ENCODE data around the gene GRM4.

GRM4 gene

GRCh38 chr6:34102099-34102656, 43.7 kb downstream of the GRM4 start:
- Histone ChIP-seq H3K36me3 (replicated peaks) (no peaks in the 10 kb centered on the region), H3K9me3 (no peaks in the 10 kb centered on the region), H3K4me1 (no peaks in the 10 kb centered on the region), H3K27me3 (ENCODE audit: low read depth) (no peaks in the 10 kb centered on the region; the same call in 1 of the 2 replicates), H3K4me3 (no peak overlapping the region)
- in situ Hi-C loops (cut with MboI; ENCODE audit: low sequenced_read_pairs), result no loop called here
- DNase-seq (ENCODE audit: low spot score in 2 of 2), result no peak

DNA sequence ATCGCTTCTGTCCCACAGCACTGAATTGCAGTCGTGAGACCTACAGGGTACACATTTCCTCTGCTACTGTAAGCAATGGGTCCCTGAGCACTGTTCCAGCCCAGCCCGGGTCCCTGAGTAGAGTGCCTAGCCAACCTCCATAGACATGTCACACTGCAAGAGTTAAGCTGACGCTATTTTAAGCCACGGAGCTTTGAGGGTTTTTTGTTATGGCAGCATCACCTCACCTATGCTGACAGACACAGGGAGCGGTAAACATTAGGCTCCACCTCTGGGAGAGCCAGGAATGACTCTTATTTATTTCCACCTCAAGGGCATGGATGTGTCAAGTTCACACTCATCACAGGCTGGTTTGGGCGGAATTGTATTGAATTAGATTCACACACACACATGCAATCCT, 45.1 kb downstream of the GRM4 start:
- H3K36me3 ChIP-seq (replicated peaks), result no peaks in the 10 kb centered on the region
- DNase-seq (ENCODE audit: low spot score in 2 of 2), result no peak
- H3K27me3 ChIP-seq (ENCODE audit: low read depth), result peaks cover 3% of the 10 kb centered on the region; the same call in 1 of the 2 replicates
- H3K4me3 ChIP-seq, result no peak overlapping the region
- H3K4me1 ChIP-seq, result no peaks in the 10 kb centered on the region
- in situ Hi-C loops (cut with MboI; ENCODE audit: low sequenced_read_pairs), result no loop called here
- H3K9me3 ChIP-seq, result no peaks in the 10 kb centered on the region

GRCh38 chr6:34099878-34100277, 46.0 kb downstream of the GRM4 start:
- in situ Hi-C loops (cut with MboI; ENCODE audit: low sequenced_read_pairs), result no loop called here
- H3K9me3 ChIP-seq, result no peaks in the 10 kb centered on the region
- no peaks in the 10 kb centered on the region for H3K36me3 ChIP-seq (replicated peaks)
- peaks cover 7% of the 10 kb centered on the region; the same call in 1 of the 2 replicates for H3K27me3 ChIP-seq (ENCODE audit: low read depth)
- H3K4me1 ChIP-seq, result no peaks in the 10 kb centered on the region
- no peak overlapping the region for H3K4me3 ChIP-seq
- DNase-seq (ENCODE audit: low spot score in 2 of 2), result no peak

- DNase-seq (ENCODE audit: low spot score in 2 of 2), result no peak
- in situ Hi-C loops (cut with MboI; ENCODE audit: low sequenced_read_pairs), result no loop called here
- H3K4me1 ChIP-seq, result no peaks in the 10 kb centered on the region
- H3K9me3 ChIP-seq, result no peaks in the 10 kb centered on the region
- peaks cover 11% of the 10 kb centered on the region; the same call in 1 of the 2 replicates for H3K27me3 ChIP-seq (ENCODE audit: low read depth)
- H3K36me3 ChIP-seq (replicated peaks), result no peaks in the 10 kb centered on the region
- H3K4me3 ChIP-seq, result no peak overlapping the region
These were observed 47.6 kb downstream of the GRM4 start for GRCh38 chr6:34098045-34098936.

GRCh38 chr6:34096814-34097213, 49.1 kb downstream of the GRM4 start:
- Histone ChIP-seq H3K4me1 (no peaks in the 10 kb centered on the region), H3K9me3 (no peaks in the 10 kb centered on the region), H3K4me3 (no peak overlapping the region), H3K36me3 (replicated peaks) (no peaks in the 10 kb centered on the region), H3K27me3 (ENCODE audit: low read depth) (peaks cover 14% of the 10 kb centered on the region; the same call in 1 of the 2 replicates)
- in situ Hi-C loops (cut with MboI; ENCODE audit: low sequenced_read_pairs), result no loop called here
- DNase-seq (ENCODE audit: low spot score in 2 of 2), result no peak

DNA sequence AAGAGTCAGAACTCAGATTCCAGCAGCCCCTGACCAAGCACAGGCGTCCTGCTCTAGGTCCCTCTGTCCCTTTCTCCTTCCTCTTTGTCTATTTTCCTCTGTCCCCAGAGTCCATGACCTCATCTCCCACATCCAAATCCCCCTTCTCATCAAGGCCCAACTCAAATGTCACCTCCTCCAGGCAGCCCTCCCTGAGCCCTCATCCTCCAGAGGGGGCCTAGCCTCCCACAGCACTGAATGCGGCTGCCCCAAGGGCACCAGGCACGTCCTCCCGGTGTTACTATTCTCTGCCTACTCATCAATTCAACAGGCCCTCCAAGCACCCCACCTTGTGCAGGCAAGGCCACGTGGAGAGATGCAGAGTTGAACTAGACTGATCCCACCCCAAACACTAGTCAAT, 49.7 kb downstream of the GRM4 start:
- H3K9me3 ChIP-seq, result no peaks in the 10 kb centered on the region
- in situ Hi-C loops (cut with MboI; ENCODE audit: low sequenced_read_pairs), result no loop called here
- H3K27me3 ChIP-seq (ENCODE audit: low read depth), result peaks cover 14% of the 10 kb centered on the region; the same call in 1 of the 2 replicates
- H3K4me1 ChIP-seq, result no peaks in the 10 kb centered on the region
- no peaks in the 10 kb centered on the region for H3K36me3 ChIP-seq (replicated peaks)
- H3K4me3 ChIP-seq, result no peak overlapping the region
- DNase-seq (ENCODE audit: low spot score in 2 of 2), result no peak

DNA sequence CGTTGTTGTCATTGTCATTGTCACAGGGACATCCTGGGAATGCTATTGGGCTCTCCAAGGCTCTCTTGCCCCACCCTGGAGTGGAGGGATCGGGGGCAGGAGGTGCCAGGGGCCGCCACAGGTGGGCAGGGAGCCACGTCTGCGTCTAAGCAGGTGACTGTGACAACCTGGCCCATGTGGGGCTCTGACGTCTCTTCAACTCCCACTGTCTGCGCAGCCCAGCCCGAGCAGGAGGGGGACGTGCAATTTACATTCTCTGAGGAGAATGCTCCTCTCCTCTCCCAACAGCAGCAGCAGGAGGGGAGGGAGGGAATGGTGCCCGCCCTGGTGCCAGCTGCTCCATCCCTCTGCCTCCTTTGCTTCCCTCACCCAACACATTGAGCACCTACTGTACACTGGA, 50.1 kb downstream of the GRM4 start:
- DNase-seq (ENCODE audit: low spot score in 2 of 2), result no peak
- peaks cover 14% of the 10 kb centered on the region; the same call in 1 of the 2 replicates for H3K27me3 ChIP-seq (ENCODE audit: low read depth)
- in situ Hi-C loops (cut with MboI; ENCODE audit: low sequenced_read_pairs), result no loop called here
- H3K9me3 ChIP-seq, result no peaks in the 10 kb centered on the region
- H3K4me1 ChIP-seq, result no peaks in the 10 kb centered on the region
- no peak overlapping the region for H3K4me3 ChIP-seq
- no peaks in the 10 kb centered on the region for H3K36me3 ChIP-seq (replicated peaks)

DNA sequence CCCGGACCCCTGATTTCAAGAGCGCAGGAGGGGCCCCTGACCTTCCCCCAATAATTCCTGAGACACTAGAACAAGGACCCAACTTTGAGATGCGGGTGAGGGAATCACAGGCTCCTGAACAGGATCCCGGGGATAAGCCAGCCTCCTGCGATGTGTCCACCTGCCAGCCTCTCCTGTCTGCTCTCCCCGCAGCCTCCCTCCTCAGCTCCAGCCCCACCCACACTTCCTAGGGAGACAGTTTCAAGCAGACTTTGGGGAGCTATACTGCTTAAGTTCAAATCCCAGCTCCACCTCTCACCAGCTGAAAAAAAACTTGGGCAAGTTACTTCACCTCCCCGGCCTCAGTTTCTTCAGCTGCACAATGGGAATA, 50.8 kb downstream of the GRM4 start:
- H3K27me3 ChIP-seq (ENCODE audit: low read depth), result peaks cover 14% of the 10 kb centered on the region; the same call in 1 of the 2 replicates
- in situ Hi-C loops (cut with MboI; ENCODE audit: low sequenced_read_pairs), result no loop called here
- H3K4me1 ChIP-seq, result no peaks in the 10 kb centered on the region
- H3K36me3 ChIP-seq (replicated peaks), result no peaks in the 10 kb centered on the region
- no peak overlapping the region for H3K4me3 ChIP-seq
- DNase-seq (ENCODE audit: low spot score in 2 of 2), result no peak
- no peaks in the 10 kb centered on the region for H3K9me3 ChIP-seq

DNA sequence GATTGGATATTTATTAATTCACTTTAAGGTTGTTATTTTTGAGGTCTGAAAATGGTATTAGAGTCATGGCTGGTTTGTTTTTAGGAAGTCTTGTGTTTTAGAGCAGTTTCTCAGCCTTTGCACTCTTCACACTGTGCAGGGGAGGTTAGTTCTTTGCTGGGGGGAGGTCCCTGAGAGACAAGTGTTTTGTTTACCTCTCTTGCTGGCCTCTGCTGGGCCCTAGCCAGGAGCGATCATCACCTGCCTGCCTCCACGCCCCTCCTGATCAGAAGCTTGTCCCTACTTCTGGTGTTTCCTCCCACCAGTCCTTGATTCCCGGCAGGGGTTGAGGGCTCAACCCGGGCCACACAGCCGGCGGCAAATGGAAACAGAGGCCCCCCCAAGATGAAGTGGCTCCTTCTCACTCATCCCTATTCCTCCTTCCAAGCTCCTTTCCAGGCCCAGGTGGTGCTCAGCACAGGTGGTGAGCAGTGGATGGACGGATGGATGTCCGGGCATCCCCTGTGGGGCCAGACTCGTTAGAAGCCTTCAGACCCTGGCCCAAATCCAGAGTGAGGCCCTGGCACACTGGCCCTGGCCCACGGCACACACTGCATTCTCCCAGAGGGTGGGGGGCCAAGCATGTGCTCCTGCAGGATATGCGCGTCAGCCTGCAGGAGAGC, 51.3 kb downstream of the GRM4 start:
- no peak for DNase-seq (ENCODE audit: low spot score in 2 of 2)
- Histone ChIP-seq H3K36me3 (replicated peaks) (no peaks in the 10 kb centered on the region), H3K4me1 (no peaks in the 10 kb centered on the region), H3K27me3 (ENCODE audit: low read depth) (peaks cover 14% of the 10 kb centered on the region; the same call in 1 of the 2 replicates), H3K4me3 (no peak overlapping the region), H3K9me3 (no peaks in the 10 kb centered on the region)
- in situ Hi-C loops (cut with MboI; ENCODE audit: low sequenced_read_pairs), result no loop called here

GRCh38 chr6:34093854-34094430, 51.9 kb downstream of the GRM4 start:
- Histone ChIP-seq H3K36me3 (replicated peaks) (no peaks in the 10 kb centered on the region), H3K9me3 (no peaks in the 10 kb centered on the region), H3K4me3 (no peak overlapping the region), H3K4me1 (no peaks in the 10 kb centered on the region), H3K27me3 (ENCODE audit: low read depth) (peaks cover 14% of the 10 kb centered on the region; the same call in 1 of the 2 replicates)
- in situ Hi-C loops (cut with MboI; ENCODE audit: low sequenced_read_pairs), result no loop called here
- DNase-seq (ENCODE audit: low spot score in 2 of 2), result no peak

- Histone ChIP-seq H3K9me3 (no peaks in the 10 kb centered on the region), H3K27me3 (ENCODE audit: low read depth) (peaks cover 14% of the 10 kb centered on the region; the same call in 1 of the 2 replicates), H3K4me3 (no peak overlapping the region), H3K36me3 (replicated peaks) (no peaks in the 10 kb centered on the region), H3K4me1 (no peaks in the 10 kb centered on the region)
- DNase-seq (ENCODE audit: low spot score in 2 of 2), result no peak
- in situ Hi-C loops (cut with MboI; ENCODE audit: low sequenced_read_pairs), result no loop called here
These were observed 52.7 kb downstream of the GRM4 start for GRCh38 chr6:34093206-34093605.

DNA sequence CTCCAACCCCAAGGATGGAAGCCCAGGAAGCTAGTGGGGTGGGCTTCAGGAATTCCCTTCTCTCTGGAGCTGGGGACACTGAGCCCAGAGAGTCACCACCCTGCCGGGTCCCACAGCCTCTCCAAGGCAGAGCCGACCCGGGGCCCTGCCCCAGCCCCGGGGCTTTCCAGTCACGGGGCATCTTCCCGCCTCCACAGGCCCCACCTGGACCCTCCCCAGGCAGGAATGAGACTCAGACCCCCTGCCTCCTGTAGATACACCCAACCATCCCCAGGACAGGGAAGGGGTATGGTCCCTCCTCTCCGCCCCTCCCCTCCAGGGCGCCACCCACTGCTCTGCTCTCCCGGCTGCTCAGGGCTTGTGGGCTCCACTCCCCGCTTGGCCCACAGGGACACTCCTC, 53.3 kb downstream of the GRM4 start:
- no peak for DNase-seq (ENCODE audit: low spot score in 2 of 2)
- no peak overlapping the region for H3K4me3 ChIP-seq
- in situ Hi-C loops (cut with MboI; ENCODE audit: low sequenced_read_pairs), result no loop called here
- no peaks in the 10 kb centered on the region for H3K4me1 ChIP-seq
- no peaks in the 10 kb centered on the region for H3K9me3 ChIP-seq
- H3K36me3 ChIP-seq (replicated peaks), result no peaks in the 10 kb centered on the region
- peaks cover 14% of the 10 kb centered on the region; the same call in 1 of the 2 replicates for H3K27me3 ChIP-seq (ENCODE audit: low read depth)

DNA sequence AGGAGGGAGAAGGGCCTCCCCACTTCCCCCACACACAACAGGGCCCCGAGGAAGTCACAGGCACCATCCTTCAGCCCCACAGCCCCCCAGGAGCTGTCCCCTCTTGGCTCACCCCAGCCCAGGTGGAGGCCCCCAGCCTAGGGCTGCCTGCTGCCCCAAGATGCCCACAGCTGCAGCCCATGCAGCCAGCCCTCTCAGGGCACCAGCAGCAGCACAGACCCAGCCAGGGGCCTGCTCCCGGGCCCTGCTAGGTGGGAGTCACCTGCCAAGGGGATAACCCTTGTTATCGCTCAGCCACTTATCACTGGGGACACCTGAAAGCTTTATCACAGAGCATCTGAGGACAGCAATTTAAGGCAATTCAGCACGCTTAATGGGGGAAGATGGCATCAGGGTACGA, 55.0 kb downstream of the GRM4 start:
- in situ Hi-C loops (cut with MboI; ENCODE audit: low sequenced_read_pairs), result no loop called here
- H3K27me3 ChIP-seq (ENCODE audit: low read depth), result peaks cover 13% of the 10 kb centered on the region; the same call in 1 of the 2 replicates
- no peaks in the 10 kb centered on the region for H3K9me3 ChIP-seq
- H3K4me3 ChIP-seq, result no peak overlapping the region
- H3K36me3 ChIP-seq (replicated peaks), result no peaks in the 10 kb centered on the region
- H3K4me1 ChIP-seq, result no peaks in the 10 kb centered on the region
- no peak for DNase-seq (ENCODE audit: low spot score in 2 of 2)
